Measurements from ENCODE around the gene RAB6D.
"Not testable (repeated sequence)": the region's sequence is repeated elsewhere in the genome, so short reads cannot be mapped to it uniquely, and the experiment has no call there.

RAB6D gene

GRCh38 chr2:131363703-131364186, at the start of gene RAB6D:
Gene RAB6D (minus strand): TSS chr2:131364168. CDS start chr2:131363720, 448 bp downstream.
- not testable (repeated sequence) for DNase-seq

GRCh38 chr2:131413148-131413747, 49.3 kb upstream of the RAB6D start:
- DNase-seq: no peak

DNA sequence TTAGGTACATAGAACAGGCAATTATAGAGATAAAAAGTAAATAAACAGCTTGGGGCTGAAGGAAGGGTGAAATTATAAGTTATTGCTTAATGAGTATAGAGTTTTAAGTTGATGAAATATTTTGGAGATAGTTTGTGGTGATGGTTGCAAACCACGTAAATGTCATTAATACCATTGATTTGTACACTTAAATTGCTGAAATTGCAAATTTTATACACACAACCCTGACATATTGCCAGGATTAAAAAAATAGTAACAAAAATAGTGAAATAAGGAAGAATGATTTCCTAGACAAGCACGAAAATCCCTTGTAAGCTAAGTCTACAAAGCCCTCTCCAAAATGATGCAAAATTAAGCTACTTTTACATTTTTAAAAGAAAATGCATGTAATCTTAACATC, 46.2 kb upstream of the RAB6D start:
- no peak for DNase-seq

- no peak for DNase-seq
These were observed 44.8 kb upstream of the RAB6D start for GRCh38 chr2:131408778-131409177.

DNA sequence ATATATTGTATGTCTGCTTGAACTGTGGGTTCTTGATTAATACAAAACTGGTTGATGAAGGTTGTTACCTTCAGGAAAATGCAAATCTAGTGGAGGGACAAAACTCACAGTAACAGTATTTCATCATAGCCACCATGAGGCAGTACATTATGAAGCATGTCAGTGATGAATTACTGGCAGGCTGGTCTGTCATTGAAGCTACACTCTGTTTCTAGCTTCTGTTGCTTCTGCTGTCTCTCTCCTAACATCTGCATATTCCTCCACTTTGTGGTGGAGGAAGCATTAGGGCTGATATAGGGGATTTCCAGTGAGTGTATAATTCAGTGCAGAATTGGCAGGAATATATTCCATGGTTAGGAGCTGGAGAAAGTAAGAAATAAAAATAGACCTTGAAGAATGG, 44.2 kb upstream of the RAB6D start:
- no peak for DNase-seq

- no peak for DNase-seq
These were observed 40.8 kb upstream of the RAB6D start for GRCh38 chr2:131404753-131405152.

GRCh38 chr2:131402320-131403039, 38.5 kb upstream of the RAB6D start:
- no peak for DNase-seq

DNA sequence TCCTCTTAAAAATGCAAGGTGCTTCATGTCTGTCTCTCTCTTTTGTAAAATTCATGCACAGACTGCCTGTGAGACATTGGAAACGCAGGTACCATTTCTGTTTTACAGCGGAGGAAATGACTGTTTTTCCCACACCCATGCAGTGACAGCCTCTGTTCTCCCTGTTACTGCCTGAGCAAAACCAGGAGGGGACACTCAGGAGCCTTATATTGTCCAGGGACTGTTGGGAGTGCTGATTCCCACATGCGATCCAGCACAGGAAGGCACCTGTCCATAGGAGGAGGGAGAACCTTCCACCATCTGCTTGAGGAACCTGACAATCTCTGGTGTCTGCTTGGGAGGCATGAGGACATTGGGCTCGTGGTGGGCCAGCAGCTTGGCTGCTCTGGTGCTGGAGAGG, 36.9 kb upstream of the RAB6D start:
- DNase-seq: no peak

DNA sequence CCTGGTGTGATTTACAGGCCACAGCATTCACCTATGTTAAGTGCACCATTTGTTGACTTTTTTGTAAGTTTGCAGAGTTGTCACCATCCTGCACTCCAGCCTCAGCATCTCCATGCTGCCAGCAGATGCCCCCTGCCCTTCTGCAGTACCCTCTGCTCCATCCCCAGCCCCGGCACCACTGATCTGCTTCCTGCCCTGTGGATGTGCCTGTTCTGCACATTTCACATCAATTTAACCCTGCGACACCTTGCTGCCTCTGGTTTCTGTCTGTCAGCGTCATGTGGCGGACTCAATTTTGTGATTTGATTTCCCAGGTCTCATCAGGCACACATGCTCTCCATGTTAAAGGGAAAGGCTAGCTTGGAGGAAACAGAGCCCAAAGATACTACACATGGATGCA, 36.5 kb upstream of the RAB6D start:
- not testable (repeated sequence) for DNase-seq

GRCh38 chr2:131396209-131396608, 32.2 kb upstream of the RAB6D start:
- not testable (repeated sequence) for DNase-seq

DNA sequence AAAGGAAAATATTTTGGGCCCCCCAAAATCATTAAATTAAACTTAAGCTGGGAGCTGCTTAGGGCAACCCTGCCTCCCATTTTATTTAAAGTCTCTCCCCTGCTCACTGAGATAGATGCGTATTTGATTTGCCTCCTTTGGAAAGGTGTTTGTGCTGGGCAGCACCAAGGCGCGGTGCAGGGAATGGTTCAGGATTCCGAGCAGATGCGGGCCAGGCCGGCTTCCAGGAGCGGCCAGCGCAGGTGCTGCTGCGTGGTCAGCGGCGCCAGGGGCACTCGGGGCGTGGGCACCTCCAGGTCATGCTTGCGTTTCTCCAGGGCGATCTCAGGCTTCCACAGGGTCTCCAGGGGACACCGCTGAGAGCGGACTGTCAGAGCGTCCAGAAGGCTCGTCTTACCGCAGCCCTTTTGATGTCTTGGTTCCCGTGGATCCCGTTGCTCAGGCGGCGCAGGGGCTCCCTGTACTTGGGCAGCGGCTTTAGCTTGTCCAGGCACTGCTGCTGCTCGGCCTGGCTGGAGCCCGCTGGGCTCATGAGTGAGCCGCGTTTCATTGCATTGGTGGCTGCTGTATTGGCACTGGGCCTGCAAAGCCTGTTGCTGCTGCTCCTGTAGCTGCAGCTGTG, 31.2 kb upstream of the RAB6D start:
- DNase-seq: not testable (repeated sequence)

GRCh38 chr2:131394147-131394931, 30.4 kb upstream of the RAB6D start:
- no peak for DNase-seq

GRCh38 chr2:131391953-131392352, 28.0 kb upstream of the RAB6D start:
- DNase-seq: not testable (repeated sequence)

DNA sequence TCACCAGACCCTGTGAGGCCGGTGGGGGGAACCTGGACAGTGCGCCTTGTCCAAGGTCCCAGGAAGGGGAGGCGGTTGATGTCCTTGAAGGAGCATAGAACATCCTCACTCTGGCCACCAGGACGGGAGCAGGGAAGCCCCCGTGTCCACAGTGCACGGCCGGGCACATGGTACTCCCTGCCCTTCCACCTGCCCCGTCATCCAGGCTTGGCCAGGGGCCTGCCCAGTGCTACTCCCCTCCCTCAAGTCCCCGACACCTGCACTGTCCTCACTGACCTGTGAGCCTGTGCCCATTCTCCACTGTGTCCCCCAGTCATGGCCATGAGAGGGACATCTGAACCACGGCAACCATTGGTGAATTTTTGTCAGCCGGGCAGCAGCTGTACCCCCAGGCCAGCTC, 27.5 kb upstream of the RAB6D start:
- not testable (repeated sequence) for DNase-seq

DNA sequence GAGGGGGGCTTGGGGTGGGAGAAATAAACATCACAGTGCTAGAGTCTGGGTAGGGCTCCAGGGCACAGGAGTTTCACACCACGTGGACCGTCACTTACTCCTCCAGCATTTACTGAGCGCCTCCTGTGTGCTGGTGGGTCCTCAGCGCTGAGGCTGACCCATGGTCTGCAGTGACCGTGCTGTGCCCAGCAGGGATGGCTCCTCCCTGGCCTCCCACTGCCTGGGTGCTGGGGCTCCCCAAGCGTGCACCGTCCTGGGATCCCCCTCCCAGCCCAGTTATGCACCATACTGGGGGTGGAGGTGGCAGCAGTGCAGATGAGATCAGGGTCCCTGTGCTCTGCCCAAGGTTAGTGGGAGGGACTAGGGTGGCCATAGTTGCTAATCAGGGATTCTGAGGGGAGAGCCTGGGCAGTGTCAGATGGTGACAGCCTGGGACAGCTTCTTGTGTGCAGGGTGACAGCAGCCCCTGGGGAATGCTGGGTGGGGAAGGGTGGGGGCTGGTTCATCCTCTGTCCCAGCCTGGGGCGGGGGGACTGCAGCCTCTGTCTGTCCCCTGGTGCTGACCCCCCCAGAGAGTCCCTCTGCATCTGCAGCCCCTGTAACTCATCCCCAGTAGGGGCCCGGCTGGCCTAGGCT, 26.6 kb upstream of the RAB6D start:
- DNase-seq: not testable (repeated sequence)

DNA sequence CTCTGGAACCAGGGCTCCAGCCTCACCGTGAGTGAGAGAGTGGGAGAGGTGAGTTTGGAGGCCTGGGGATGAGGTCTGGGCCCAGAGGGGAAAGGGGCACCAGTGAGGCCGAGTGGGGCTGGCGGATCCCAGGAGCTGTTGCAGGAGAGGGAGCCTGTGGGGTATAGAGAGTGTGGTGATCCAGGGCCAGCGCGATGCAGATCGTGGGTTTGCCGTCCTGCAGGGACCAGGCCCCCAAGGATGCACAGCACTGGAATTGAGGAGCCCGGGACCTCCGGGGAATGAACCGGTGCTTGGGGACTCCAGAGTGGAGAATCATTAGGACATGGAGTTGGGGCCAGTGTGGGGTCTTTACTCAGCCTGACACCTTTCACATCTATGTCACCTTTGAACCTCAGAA, 25.7 kb upstream of the RAB6D start:
- DNase-seq: no peak

GRCh38 chr2:131388834-131389233, 24.9 kb upstream of the RAB6D start:
- DNase-seq: not testable (repeated sequence)

- DNase-seq: not testable (repeated sequence)
These were observed 9.1 kb upstream of the RAB6D start for GRCh38 chr2:131373111-131373510.

DNA sequence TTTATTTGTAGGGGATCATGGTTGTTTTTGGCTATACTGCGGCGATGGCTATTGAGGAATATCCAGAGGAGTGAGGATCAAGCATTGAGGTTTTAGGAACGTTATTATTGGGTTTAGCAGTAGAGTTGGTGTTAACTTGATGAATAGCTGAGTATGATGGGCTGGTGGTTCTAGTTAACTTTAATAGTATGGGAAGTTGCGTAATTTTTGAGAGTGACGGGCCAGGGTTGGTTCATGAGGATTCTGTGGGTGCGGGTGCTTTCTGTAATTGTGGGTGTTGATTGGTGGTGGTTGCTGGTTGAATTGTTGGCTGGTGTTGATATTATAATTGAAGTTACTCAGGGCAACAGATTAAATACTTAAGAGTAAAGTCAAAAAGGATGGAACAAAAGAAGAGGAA, 6.0 kb upstream of the RAB6D start:
- no peak for DNase-seq

- not testable (repeated sequence) for DNase-seq
These were observed 4.6 kb upstream of the RAB6D start for GRCh38 chr2:131368493-131369066.

DNA sequence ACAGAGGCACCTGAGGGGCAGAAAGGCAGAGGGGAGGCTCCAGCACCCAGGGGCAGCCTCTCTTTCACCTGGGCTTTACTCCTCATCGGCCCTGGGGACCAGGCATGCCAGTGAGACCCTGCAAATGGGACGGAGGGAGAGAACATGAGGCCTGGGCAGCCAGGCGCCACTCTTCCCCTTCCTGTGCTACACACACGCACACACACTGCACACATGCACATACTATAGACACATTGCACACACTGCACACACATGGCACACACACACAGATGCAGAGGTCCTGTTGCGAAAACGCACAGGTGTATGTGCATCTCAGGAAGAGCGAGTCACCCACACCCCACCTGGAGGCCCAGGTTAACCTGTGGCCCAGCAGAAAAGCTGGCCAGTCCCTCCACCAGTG, 3.4 kb upstream of the RAB6D start:
- no peak for DNase-seq

- no peak for DNase-seq
These were observed 2.7 kb upstream of the RAB6D start for GRCh38 chr2:131366643-131367042.

Measured in activated effector memory CD4-positive, alpha-beta T cell treated with Interleukin-2 at 50 U/mL for 16 hours (primary cell).